H1 (cell line): ENCODE results near the gene DEDD.

Experiments
- POLR2A ChIP-seq, 2 experiments: IDR thresholded peaks; 1 replicate in 1 of 2; 2 replicates in 1 of 2; pipeline ENCODE4 v1.6.1; 2011; ENCODE audit warnings: low read depth in 2 of 2, low read length in 2 of 2, mild to moderate bottlenecking in 2 of 2; ENCODE audit errors: control extremely low read depth in 1 of 2
- TF ChIP-seq, protein P1 (sequence below), 3 experiments: IDR thresholded peaks; 1 replicate in 2 of 3; 2 replicates in 1 of 3; pipeline versions ENCODE4 v1.5.1 to v1.6.1; 2011; ENCODE audit warnings: low read length in 3 of 3, mild to moderate bottlenecking in 3 of 3, inconsistent platforms in 2 of 3, low read depth in 1 of 3, moderate library complexity in 1 of 3; ENCODE audit not compliant: insufficient read depth in 1 of 3; ENCODE audit errors: control extremely low read depth in 1 of 3

DNA sequence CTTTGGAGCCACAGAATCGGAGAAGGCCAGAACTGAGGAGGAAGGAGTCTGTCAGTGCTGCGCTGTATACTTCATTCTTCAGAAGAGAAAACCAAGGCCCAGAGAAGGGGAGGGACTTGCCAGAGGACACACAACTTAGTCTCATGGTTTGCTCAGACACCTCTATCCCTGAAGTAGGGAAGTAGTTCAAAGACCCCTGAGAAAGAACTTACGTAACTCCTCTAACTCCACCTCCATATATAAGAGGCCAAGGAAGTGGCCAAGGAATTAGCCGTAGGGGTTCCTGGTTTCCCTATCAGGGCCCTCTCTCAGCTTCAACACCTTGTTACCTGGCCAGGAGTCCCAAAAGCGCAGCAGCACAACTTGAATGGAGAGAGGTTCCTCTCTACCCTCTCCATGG, 42.5 kb downstream of the DEDD start:
- TF ChIP-seq POLR2A (IDR thresholded peaks at IDR 0.05; ENCODE audit: control extremely low read depth in 1 of 2, low read depth in 2 of 2, low read length in 2 of 2), result no peak
- TF ChIP-seq, protein P1, sequence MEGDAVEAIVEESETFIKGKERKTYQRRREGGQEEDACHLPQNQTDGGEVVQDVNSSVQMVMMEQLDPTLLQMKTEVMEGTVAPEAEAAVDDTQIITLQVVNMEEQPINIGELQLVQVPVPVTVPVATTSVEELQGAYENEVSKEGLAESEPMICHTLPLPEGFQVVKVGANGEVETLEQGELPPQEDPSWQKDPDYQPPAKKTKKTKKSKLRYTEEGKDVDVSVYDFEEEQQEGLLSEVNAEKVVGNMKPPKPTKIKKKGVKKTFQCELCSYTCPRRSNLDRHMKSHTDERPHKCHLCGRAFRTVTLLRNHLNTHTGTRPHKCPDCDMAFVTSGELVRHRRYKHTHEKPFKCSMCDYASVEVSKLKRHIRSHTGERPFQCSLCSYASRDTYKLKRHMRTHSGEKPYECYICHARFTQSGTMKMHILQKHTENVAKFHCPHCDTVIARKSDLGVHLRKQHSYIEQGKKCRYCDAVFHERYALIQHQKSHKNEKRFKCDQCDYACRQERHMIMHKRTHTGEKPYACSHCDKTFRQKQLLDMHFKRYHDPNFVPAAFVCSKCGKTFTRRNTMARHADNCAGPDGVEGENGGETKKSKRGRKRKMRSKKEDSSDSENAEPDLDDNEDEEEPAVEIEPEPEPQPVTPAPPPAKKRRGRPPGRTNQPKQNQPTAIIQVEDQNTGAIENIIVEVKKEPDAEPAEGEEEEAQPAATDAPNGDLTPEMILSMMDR (IDR thresholded peaks at IDR 0.05; ENCODE audit: control extremely low read depth in 1 of 3, insufficient read depth in 1 of 3, low read depth in 1 of 3, low read length in 3 of 3), result no peak
